SU-DHL-6 (cell line): ENCODE results near the gene URB2.

Experiments used
- H2AFZ ChIP-seq: fragments of 200-600 bp; sonication (generic); 2 replicates; pipeline ENCODE4 v1.6.1; 2014; ENCODE audit warnings: low read depth, mild to moderate bottlenecking, moderate library complexity, mixed read lengths, antibody characterized with exemption, low read length; ENCODE audit not compliant: severe bottlenecking
- H3F3A ChIP-seq: fragments of 200-600 bp; shearing (Covaris generic); 2 replicates; pipeline ENCODE4 v1.6.0; 2016; ENCODE audit warnings: antibody characterized with exemption, mild to moderate bottlenecking; ENCODE audit not compliant: insufficient read depth
- H3K27ac ChIP-seq: fragments of 200-600 bp; sonication (generic); 2 replicates; pipeline ENCODE4 v1.5.1; 2016; ENCODE audit warnings: low read depth, mild to moderate bottlenecking, low read length, moderate library complexity, mixed read lengths
- H3K27me3 ChIP-seq: fragments of 200-600 bp; sonication (generic), shearing (Covaris generic); 2 replicates; pipeline ENCODE4 v1.6.0; 2014; ENCODE audit warnings: mild to moderate bottlenecking, low read length
- H3K36me3 ChIP-seq: fragments of 200-600 bp; sonication (generic); 2 replicates; pipeline ENCODE4 v1.6.1; 2014; ENCODE audit warnings: mild to moderate bottlenecking, low read length, mixed read lengths
- H3K4me2 ChIP-seq: fragments of 300-600, 200-600 bp; shearing (Covaris generic), sonication (generic); 2 replicates; pipeline ENCODE4 v1.6.0; 2014; ENCODE audit warnings: low read length, low read depth, mild to moderate bottlenecking; ENCODE audit not compliant: poor library complexity, severe bottlenecking
- H3K4me3 ChIP-seq: fragments of 200-600 bp; sonication (generic); 2 replicates; pipeline ENCODE4 v1.5.1; 2014; ENCODE audit warnings: antibody characterized with exemption, low read length, mild to moderate bottlenecking, mixed read lengths; ENCODE audit not compliant: insufficient read depth, poor library complexity, severe bottlenecking
- H3K79me2 ChIP-seq: fragments of 200-600 bp; sonication (generic); 2 replicates; pipeline ENCODE4 v1.6.1; 2014; ENCODE audit warnings: mild to moderate bottlenecking, low read length, moderate library complexity; ENCODE audit not compliant: insufficient read depth
- H3K9ac ChIP-seq: fragments of 200-600 bp; sonication (generic); 2 replicates; pipeline ENCODE4 v1.7.0; 2014; ENCODE audit warnings: mild to moderate bottlenecking, low read length
- H3K9me2 ChIP-seq: fragments of 200-600 bp; sonication (generic); replicated peaks from 2 replicates; pipeline ENCODE4 v1.6.1; 2014; ENCODE audit warnings: low read length; ENCODE audit not compliant: insufficient read depth
- H3K9me3 ChIP-seq: fragments of 200-600 bp; sonication (generic); 2 replicates; pipeline ENCODE4 v1.6.1; 2014; ENCODE audit warnings: low read length, mixed read lengths; ENCODE audit not compliant: insufficient read depth
- H4K20me1 ChIP-seq: fragments of 200-600 bp; sonication (generic); 2 replicates; pipeline ENCODE4 v1.6.1; 2014; ENCODE audit warnings: low read depth, mild to moderate bottlenecking, antibody characterized with exemption, low read length, moderate library complexity, mixed read lengths
- EZH2phosphoT487 ChIP-seq: fragments of 200-600 bp; sonication (generic), shearing (Covaris generic); conservative IDR thresholded peaks from 2 replicates; pipeline ENCODE4 v1.6.1; 2018; ENCODE audit warnings: mild to moderate bottlenecking, antibody characterized with exemption, low read length, moderate library complexity, mixed read lengths
- TF ChIP-seq, protein P1 (sequence below): fragments of 200-600 bp; sonication (generic); IDR thresholded peaks from one replicate; pipeline ENCODE4 v1.5.1; 2017; ENCODE audit warnings: antibody characterized with exemption, mild to moderate bottlenecking, low read length, moderate library complexity; ENCODE audit not compliant: insufficient read depth, poor library complexity, severe bottlenecking

The URB2 gene

DNA sequence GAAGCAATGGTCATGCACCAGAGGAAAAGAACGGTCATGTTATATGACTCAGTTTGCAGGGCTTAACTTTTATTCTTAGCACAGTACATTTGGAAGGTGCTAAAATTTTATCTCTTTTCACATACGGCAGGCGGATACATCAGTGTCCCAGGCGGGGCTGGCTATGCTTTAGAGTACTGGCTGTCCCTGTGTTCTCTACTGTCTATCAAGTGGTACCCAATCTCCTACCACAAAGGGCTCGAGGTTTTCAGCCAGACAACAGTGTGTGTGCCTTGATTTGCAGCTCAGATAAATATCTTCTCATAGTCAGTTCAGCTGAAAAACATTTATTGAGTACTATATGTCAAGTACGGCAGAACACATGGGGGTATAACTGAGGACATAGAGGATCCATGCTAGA, 65.3 kb downstream of the URB2 start:
- no peaks in the 10 kb centered on the region for H3K9me2 ChIP-seq
- H3F3A ChIP-seq = no peaks in the 10 kb centered on the region
- H3K27ac ChIP-seq = no peak overlapping the region
- H3K27me3 ChIP-seq = no peaks in the 10 kb centered on the region
- no peaks in the 10 kb centered on the region for H3K9me3 ChIP-seq
- no peak overlapping the region for H2AFZ ChIP-seq
- no peak overlapping the region for H3K4me3 ChIP-seq
- H3K36me3 ChIP-seq = no peaks in the 10 kb centered on the region
- no peaks in the 10 kb centered on the region for H3K79me2 ChIP-seq
- H3K9ac ChIP-seq = no peak overlapping the region
- TF ChIP-seq, protein P1, sequence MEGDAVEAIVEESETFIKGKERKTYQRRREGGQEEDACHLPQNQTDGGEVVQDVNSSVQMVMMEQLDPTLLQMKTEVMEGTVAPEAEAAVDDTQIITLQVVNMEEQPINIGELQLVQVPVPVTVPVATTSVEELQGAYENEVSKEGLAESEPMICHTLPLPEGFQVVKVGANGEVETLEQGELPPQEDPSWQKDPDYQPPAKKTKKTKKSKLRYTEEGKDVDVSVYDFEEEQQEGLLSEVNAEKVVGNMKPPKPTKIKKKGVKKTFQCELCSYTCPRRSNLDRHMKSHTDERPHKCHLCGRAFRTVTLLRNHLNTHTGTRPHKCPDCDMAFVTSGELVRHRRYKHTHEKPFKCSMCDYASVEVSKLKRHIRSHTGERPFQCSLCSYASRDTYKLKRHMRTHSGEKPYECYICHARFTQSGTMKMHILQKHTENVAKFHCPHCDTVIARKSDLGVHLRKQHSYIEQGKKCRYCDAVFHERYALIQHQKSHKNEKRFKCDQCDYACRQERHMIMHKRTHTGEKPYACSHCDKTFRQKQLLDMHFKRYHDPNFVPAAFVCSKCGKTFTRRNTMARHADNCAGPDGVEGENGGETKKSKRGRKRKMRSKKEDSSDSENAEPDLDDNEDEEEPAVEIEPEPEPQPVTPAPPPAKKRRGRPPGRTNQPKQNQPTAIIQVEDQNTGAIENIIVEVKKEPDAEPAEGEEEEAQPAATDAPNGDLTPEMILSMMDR = no peak
- no peak for TF ChIP-seq EZH2phosphoT487
- H4K20me1 ChIP-seq = no peaks in the 10 kb centered on the region
- no peak overlapping the region for H3K4me2 ChIP-seq

DNA sequence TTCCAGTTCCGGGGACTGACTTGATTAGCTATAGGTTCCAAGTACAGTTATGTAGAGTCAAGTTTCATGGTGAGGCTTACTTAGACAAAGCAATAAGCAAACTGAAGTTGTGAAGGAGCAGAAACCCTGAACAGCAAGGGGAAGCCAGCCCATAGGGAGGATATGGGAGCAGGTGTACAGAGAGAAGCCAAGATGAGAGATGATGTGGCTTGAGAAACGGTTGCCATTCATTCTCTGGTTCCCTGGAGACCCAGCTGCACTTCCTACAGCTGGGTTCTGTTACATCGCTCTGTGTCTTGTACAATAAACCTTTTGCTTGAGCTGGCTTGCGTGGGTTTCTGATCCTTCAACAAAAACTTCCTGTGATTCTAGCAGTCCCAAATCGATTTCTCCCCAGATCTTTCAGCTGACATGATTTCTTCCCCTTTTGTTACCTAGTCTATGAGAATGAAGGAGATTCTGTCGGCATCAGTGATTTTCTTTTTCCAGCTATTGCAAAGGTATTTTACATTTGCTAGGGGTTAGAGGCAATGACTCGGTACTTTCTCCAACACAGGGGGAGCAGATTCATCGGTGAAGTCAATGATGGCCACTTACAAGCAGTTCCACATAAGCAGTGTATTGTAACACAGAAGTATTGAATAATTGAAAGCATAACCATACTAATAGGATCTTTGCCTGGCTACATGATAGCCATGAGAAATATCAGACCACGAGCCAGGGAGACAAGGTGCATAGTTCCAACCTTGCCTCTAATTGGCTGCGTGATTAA, 67.3 kb downstream of the URB2 start:
- no peak overlapping the region for H3K4me3 ChIP-seq
- TF ChIP-seq EZH2phosphoT487 = no peak
- TF ChIP-seq, protein P1 = no peak
- H3K9me3 ChIP-seq = no peaks in the 10 kb centered on the region
- H2AFZ ChIP-seq = no peak overlapping the region
- no peaks in the 10 kb centered on the region for H3K27me3 ChIP-seq
- H3K9ac ChIP-seq = no peak overlapping the region
- H3K4me2 ChIP-seq = no peak overlapping the region
- H4K20me1 ChIP-seq = no peaks in the 10 kb centered on the region
- no peaks in the 10 kb centered on the region for H3K79me2 ChIP-seq
- H3F3A ChIP-seq = no peaks in the 10 kb centered on the region
- H3K36me3 ChIP-seq = no peaks in the 10 kb centered on the region
- no peaks in the 10 kb centered on the region for H3K9me2 ChIP-seq
- no peak overlapping the region for H3K27ac ChIP-seq

GRCh38 chr1:229694053-229694693, 68.1 kb downstream of the URB2 start:
- no peak overlapping the region for H3K27ac ChIP-seq
- no peaks in the 10 kb centered on the region for H3K9me2 ChIP-seq
- no peak overlapping the region for H2AFZ ChIP-seq
- H3F3A ChIP-seq = no peaks in the 10 kb centered on the region
- no peaks in the 10 kb centered on the region for H3K9me3 ChIP-seq
- H3K4me3 ChIP-seq = no peak overlapping the region
- no peaks in the 10 kb centered on the region for H3K27me3 ChIP-seq
- no peaks in the 10 kb centered on the region for H4K20me1 ChIP-seq
- no peaks in the 10 kb centered on the region for H3K79me2 ChIP-seq
- H3K9ac ChIP-seq = no peak overlapping the region
- no peaks in the 10 kb centered on the region for H3K36me3 ChIP-seq
- TF ChIP-seq, protein P1 = no peak
- TF ChIP-seq EZH2phosphoT487 = no peak
- H3K4me2 ChIP-seq = no peak overlapping the region
